ENCODE measurements around the gene SYNE3. TPM values are rescaled to one million over a fixed set of nuclear protein-coding genes. Genes with fewer than 3 reads are reported as not detected.

SYNE3 gene
- total RNA-seq, 2 donors from 2014 or later, result 3.4 to 29.5 TPM

- WGBS, result 91% methylated on average over 4 of the region's 4 CpGs
- H3K36me3 ChIP-seq, result no peaks in the 10 kb centered on the region
- H3K27ac ChIP-seq, result no peak overlapping the region
- H3K9me3 ChIP-seq, result no peaks in the 10 kb centered on the region
- no peaks in the 10 kb centered on the region for H3K27me3 ChIP-seq (replicated peaks; ENCODE audit: insufficient read depth)
- intact Hi-C loops (cut with DNase I), result no loop called here
- no peak for TF ChIP-seq POLR2A (IDR thresholded peaks at IDR 0.05)
- TF ChIP-seq, protein P1, sequence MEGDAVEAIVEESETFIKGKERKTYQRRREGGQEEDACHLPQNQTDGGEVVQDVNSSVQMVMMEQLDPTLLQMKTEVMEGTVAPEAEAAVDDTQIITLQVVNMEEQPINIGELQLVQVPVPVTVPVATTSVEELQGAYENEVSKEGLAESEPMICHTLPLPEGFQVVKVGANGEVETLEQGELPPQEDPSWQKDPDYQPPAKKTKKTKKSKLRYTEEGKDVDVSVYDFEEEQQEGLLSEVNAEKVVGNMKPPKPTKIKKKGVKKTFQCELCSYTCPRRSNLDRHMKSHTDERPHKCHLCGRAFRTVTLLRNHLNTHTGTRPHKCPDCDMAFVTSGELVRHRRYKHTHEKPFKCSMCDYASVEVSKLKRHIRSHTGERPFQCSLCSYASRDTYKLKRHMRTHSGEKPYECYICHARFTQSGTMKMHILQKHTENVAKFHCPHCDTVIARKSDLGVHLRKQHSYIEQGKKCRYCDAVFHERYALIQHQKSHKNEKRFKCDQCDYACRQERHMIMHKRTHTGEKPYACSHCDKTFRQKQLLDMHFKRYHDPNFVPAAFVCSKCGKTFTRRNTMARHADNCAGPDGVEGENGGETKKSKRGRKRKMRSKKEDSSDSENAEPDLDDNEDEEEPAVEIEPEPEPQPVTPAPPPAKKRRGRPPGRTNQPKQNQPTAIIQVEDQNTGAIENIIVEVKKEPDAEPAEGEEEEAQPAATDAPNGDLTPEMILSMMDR (IDR thresholded peaks at IDR 0.05), result no peak
- no peak for TF ChIP-seq POLR2AphosphoS5 (IDR thresholded peaks at IDR 0.05)
- no peaks in the 10 kb centered on the region for H3K4me1 ChIP-seq (replicated peaks)
- H3K4me3 ChIP-seq, result no peak overlapping the region
- DNase-seq (ENCODE audit: low spot score), result no peak
These were observed 47.9 kb downstream of the SYNE3 start for GRCh38 chr14:95468448-95469133.

DNA sequence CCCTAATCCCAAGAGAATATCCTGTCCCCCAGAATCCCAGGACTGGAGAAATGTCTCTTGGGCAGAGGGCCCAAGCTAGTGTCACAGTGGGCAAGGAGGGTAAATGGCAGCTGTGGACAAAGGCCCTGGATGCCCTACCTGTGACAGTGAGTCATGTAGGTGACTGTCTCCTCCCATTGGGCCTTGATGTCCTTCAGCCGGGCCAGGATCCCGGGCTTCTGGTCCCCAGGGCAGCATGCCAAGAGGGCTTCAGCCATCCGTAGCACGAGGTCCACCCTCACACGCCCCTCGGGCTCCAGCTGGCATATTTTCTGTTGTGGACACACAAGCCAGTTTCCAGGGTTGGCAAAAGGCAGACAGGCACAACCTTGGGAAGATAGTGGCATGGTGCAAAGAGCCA is 48.8 kb downstream of the SYNE3 start:
- 76% methylated on average over 6 of the region's 6 CpGs for WGBS
- no peak overlapping the region for H3K4me3 ChIP-seq
- TF ChIP-seq, protein P1 (IDR thresholded peaks at IDR 0.05), result no peak
- TF ChIP-seq POLR2AphosphoS5 (IDR thresholded peaks at IDR 0.05), result no peak
- no peak for TF ChIP-seq POLR2A (IDR thresholded peaks at IDR 0.05)
- no peak for DNase-seq (ENCODE audit: low spot score)
- no peaks in the 10 kb centered on the region for H3K4me1 ChIP-seq (replicated peaks)
- intact Hi-C loops (cut with DNase I), result no loop called here
- H3K9me3 ChIP-seq, result no peaks in the 10 kb centered on the region
- H3K27me3 ChIP-seq (replicated peaks; ENCODE audit: insufficient read depth), result no peaks in the 10 kb centered on the region
- H3K27ac ChIP-seq, result no peak overlapping the region
- no peaks in the 10 kb centered on the region for H3K36me3 ChIP-seq

DNA sequence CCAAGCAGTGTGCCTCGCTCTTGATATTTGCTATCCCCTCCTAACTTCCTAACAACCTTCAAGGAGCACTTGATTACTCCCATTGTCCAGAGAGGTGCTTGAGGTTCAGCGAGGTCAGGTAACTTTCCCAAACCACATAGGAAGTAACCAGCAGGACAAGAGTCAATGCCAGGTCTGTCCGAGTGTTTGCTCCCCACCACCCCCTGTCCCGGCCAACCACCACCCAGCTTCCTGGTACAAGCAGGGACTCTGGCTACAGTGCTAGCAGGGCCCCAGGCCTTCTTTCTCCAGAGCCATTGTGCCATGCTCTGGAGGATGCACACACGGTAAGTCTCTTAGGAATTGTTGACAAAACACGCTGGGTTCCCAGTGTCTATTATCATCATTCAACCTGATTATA is 49.2 kb downstream of the SYNE3 start:
- no peak for DNase-seq (ENCODE audit: low spot score)
- no peak overlapping the region for H3K4me3 ChIP-seq
- no peak overlapping the region for H3K27ac ChIP-seq
- H3K36me3 ChIP-seq, result no peaks in the 10 kb centered on the region
- 93% methylated on average over 6 of the region's 6 CpGs for WGBS
- intact Hi-C loops (cut with DNase I), result no loop called here
- TF ChIP-seq POLR2AphosphoS5 (IDR thresholded peaks at IDR 0.05) (no peak), POLR2A (IDR thresholded peaks at IDR 0.05) (no peak)
- TF ChIP-seq, protein P1 (IDR thresholded peaks at IDR 0.05), result no peak
- no peaks in the 10 kb centered on the region for H3K4me1 ChIP-seq (replicated peaks)
- no peaks in the 10 kb centered on the region for H3K27me3 ChIP-seq (replicated peaks; ENCODE audit: insufficient read depth)
- H3K9me3 ChIP-seq, result no peaks in the 10 kb centered on the region

Small RNAs within 50 kb of the gene (small RNA-seq; reads per million reads assigned to genes)
- gene SCARNA13, result 1.6 to 5.4 reads per million in 2 donors

Other genes starting within 250 kb of the SYNE3 start
- gene CLMN, start 196.7 kb downstream of the SYNE3 start, total RNA-seq, result 10 to 100 TPM; 24.6 to 39.3 TPM
- 10 to 100 TPM; 56.2 to 93.0 TPM for gene GLRX5, start 18.4 kb upstream of the SYNE3 start, total RNA-seq
- 1 to 10 TPM in 1 of 2 donors, not detected in 1; 1.4 TPM for gene TCL1B, start 169.8 kb upstream of the SYNE3 start, total RNA-seq
- 1 to 10 TPM in 1 of 2 donors, not detected in 1; 9.7 TPM for gene TCL1A, start 197.5 kb upstream of the SYNE3 start, total RNA-seq

All from prostate gland (tissue), 2 donors.